Lung (tissue), 16 donors: ENCODE results near the gene TMEM38B. TPM values are rescaled to one million over a fixed set of nuclear protein-coding genes. Genes with fewer than 3 reads are reported as not detected.

ENCODE experiments used
- ATAC-seq: fragments of 200-7000 bp; cut with Tn5 transposase; one replicate; pipeline ENCODE4 v1.9.1; 2020; ENCODE audit warnings: moderate number of reproducible peaks; ENCODE audit not compliant: insufficient read depth, low FRiP score
- DNase-seq, 3 donors: peaks; one replicate each; pipeline ENCODE4 v3.0.0-alpha.2; 2013 to 2017
- H3K27ac ChIP-seq, 2 donors: one replicate each; pipeline ENCODE4 v1.5.1; 2013; ENCODE audit warnings: mild to moderate bottlenecking in 2 of 2, moderate library complexity in 2 of 2, control low read depth in 1 of 2, inconsistent platforms in 1 of 2, low read depth in 1 of 2, low read length in 1 of 2
- H3K27me3 ChIP-seq, 3 donors: one replicate each; pipeline ENCODE4 v1.5.1; 2013; ENCODE audit warnings: low read length in 2 of 3; ENCODE audit not compliant: control insufficient read depth in 3 of 3, insufficient read depth in 3 of 3
- H3K36me3 ChIP-seq, 4 donors: one replicate each; pipeline ENCODE4 v1.5.1; 2013; ENCODE audit warnings: low read length in 4 of 4, mild to moderate bottlenecking in 1 of 4, moderate library complexity in 1 of 4; ENCODE audit not compliant: control insufficient read depth in 4 of 4, insufficient read depth in 4 of 4
- H3K4me1 ChIP-seq, 5 donors: one replicate each; pipeline ENCODE4 v1.5.1; 2013; ENCODE audit warnings: low read length in 5 of 5, mild to moderate bottlenecking in 2 of 5, moderate library complexity in 1 of 5; ENCODE audit not compliant: control insufficient read depth in 5 of 5, insufficient read depth in 5 of 5
- H3K4me3 ChIP-seq: one replicate; pipeline ENCODE4 v1.5.1; 2013; ENCODE audit warnings: mild to moderate bottlenecking, control low read depth, moderate library complexity
- H3K9ac ChIP-seq, 2 donors: one replicate each; pipeline ENCODE4 v1.5.1; 2013; ENCODE audit warnings: low read length in 2 of 2, control low read depth in 1 of 2; ENCODE audit not compliant: insufficient read depth in 1 of 2
- H3K9me3 ChIP-seq, 4 donors: one replicate each; pipeline ENCODE4 v1.5.1; 2013; ENCODE audit warnings: low read length in 3 of 4, mild to moderate bottlenecking in 1 of 4, moderate library complexity in 1 of 4; ENCODE audit not compliant: control insufficient read depth in 4 of 4, insufficient read depth in 3 of 4
- WGBS, 2 donors: extraction: QIAGEN DNeasy Blood & Tissue Kit; methylation state at CpG; one replicate each; pipeline ENCODE4 v1.1.7; 2013; 5-methylcytosine and 5-hydroxymethylcytosine counted together
- long read RNA-seq, 5 donors: transcript quantifications; one replicate each; lab custom pipeline, GENCODE V29; 2026
- polyA plus RNA-seq, 2 donors: library from polyadenylated mRNA; stranded (reverse); fragments of 200-250 nt; gene quantifications; one replicate each; pipeline ENCODE4 v1.2.1, GENCODE V29; 2013
- total RNA-seq, 2 donors: library from RNA; depleted of rRNA in 1 of 2; stranded (reverse); fragments of >200 nt in 1 of 2; gene quantifications; one replicate each; pipeline ENCODE4 v1.2.1, GENCODE V29; 2014 to 2021
- TF ChIP-seq, protein P1 (sequence below): IDR thresholded peaks from 2 replicates; pipeline ENCODE4 v1.5.1; 2012; ENCODE audit warnings: mild to moderate bottlenecking; ENCODE audit errors: control extremely low read depth, extremely low read depth
- donor health status: control.
- donor health status: control.
- donor health status: Bipolar disorder and iron deficiency.
- donor health status: healthy.
- donor health status: DM: yes; HTN: yes; CAD: no.

TMEM38B gene, protein sequence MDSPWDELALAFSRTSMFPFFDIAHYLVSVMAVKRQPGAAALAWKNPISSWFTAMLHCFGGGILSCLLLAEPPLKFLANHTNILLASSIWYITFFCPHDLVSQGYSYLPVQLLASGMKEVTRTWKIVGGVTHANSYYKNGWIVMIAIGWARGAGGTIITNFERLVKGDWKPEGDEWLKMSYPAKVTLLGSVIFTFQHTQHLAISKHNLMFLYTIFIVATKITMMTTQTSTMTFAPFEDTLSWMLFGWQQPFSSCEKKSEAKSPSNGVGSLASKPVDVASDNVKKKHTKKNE
- total RNA-seq (10 to 100 TPM in 1 of 2 donors, 1 to 10 TPM in 1; 8.9 to 17.2 TPM), polyA plus RNA-seq (10 to 100 TPM in 1 of 2 donors, 1 to 10 TPM in 1; 4.9 to 13.2 TPM)
- long read RNA-seq, donor 1, transcript TMEM38B-202 (6 exons, 3,525 nt): major isoform, 6 of 6 reads
- long read RNA-seq, donor 1, partial matches to known transcripts: 0 of 6 reads
- long read RNA-seq, donor 1, other reads (novel, unspliced or antisense): 0 of 6 reads
- long read RNA-seq, donor 2, partial matches to known transcripts: 0 of 2 reads
- long read RNA-seq, donor 2, other reads (novel, unspliced or antisense): 0 of 2 reads
- long read RNA-seq, donor 3, partial matches to known transcripts: 0 of 3 reads
- long read RNA-seq, donor 3, other reads (novel, unspliced or antisense): 0 of 3 reads
- long read RNA-seq, donor 4, partial matches to known transcripts: 0 of 2 reads
- long read RNA-seq, donor 4, other reads (novel, unspliced or antisense): 0 of 2 reads
- long read RNA-seq, donor 5, transcript TMEM38B-202 (6 exons, 3,525 nt): major isoform, 5 of 5 reads
- long read RNA-seq, donor 5, partial matches to known transcripts: 0 of 5 reads
- long read RNA-seq, donor 5, other reads (novel, unspliced or antisense): 0 of 5 reads

DNA sequence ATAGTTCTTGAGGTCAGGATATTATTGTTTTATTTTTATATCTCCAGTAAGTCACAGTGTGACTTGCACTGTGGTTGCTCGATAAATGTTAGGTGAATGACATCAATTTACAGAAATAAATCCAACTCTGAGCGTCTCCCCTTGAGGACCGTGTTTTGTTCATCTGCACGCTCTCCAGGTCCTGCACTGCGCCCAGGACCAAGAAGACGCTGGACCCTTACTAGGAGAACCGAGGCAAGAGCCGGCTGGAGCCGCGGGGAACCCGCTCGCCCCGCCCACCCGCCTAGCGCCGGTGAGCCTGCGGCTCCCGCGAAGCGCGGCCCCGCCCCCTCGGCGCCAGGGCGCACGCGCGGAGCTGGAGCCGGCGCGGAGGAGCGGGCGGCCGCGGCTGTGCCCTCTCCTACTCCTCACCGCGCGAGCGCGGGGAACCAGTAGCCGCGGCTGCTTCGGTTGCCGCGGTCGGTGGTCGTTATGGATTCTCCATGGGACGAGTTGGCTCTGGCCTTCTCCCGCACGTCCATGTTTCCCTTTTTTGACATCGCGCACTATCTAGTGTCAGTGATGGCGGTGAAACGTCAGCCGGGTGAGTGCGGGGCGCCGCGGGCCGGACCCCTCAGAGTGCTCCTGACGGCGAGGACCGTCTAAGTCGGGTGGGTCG, at the start of gene TMEM38B:
TSS of gene TMEM38B (plus strand) at position 352 of the 658 bp plus-strand sequence. CDS start at position 472, 120 bp downstream.
- ATAC-seq: peak; percentile 96
- 0% methylated on average over 64 to 65 of the region's 65 CpGs for WGBS, 2 donors
- no peaks in the 10 kb centered on the region for H3K9me3 ChIP-seq

DNA sequence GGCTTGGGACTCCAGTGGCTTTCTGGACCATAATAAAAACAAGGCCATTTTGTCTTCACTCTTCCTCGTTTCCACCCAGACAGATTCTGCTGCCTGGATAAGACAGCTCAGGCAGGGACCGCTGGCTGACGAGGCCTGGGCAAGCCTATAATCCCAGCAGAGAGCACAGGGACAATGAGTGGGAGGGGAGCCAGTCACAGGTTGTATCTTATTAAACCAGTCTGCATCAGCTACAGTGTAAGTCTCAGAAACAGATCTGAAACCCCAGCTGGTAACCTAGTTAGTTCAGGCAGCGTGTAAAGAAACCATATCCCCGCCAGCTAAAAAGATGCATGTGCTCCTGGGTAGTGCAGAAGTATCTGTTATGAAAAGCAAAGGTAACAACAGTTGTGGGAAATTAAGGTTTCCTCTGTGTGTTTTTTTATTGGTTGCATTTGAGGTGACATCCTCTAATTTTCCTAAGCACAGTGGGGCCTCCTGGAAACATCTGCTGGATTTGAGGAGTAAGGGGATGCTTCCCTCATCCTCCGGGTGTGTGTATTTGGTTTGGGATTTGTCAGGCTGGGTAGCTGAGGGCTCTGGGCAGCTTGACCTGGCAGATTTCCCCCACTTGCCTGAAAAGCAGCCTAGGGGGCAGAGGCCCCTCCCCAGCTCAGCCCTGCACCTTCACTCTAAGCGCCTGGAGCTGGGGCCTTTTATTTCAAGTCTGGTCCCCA, 47.3 kb upstream of the TMEM38B start:
- no peak for ATAC-seq
- Histone ChIP-seq H3K4me1 (no peaks in the 10 kb centered on the region), H3K9me3 (no peaks in the 10 kb centered on the region), H3K4me3 (no peak overlapping the region), H3K27ac (no peak overlapping the region), H3K27me3 (no peaks in the 10 kb centered on the region), H3K9ac (no peak overlapping the region), H3K36me3 (no peaks in the 10 kb centered on the region)
- TF ChIP-seq, protein P1, sequence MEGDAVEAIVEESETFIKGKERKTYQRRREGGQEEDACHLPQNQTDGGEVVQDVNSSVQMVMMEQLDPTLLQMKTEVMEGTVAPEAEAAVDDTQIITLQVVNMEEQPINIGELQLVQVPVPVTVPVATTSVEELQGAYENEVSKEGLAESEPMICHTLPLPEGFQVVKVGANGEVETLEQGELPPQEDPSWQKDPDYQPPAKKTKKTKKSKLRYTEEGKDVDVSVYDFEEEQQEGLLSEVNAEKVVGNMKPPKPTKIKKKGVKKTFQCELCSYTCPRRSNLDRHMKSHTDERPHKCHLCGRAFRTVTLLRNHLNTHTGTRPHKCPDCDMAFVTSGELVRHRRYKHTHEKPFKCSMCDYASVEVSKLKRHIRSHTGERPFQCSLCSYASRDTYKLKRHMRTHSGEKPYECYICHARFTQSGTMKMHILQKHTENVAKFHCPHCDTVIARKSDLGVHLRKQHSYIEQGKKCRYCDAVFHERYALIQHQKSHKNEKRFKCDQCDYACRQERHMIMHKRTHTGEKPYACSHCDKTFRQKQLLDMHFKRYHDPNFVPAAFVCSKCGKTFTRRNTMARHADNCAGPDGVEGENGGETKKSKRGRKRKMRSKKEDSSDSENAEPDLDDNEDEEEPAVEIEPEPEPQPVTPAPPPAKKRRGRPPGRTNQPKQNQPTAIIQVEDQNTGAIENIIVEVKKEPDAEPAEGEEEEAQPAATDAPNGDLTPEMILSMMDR: no peak
- DNase-seq: no peak
- 94 to 95% methylated on average over 7 of the region's 7 CpGs for WGBS, 2 donors

More for the DNA sequence above, at the start of gene TMEM38B:
- H3K27me3 ChIP-seq: peaks cover 0 to 24% (median 11%) of the 10 kb centered on the region in 3 donors
- H3K4me1 ChIP-seq: peaks cover 0 to 12% (median 0%) of the 10 kb centered on the region in 5 donors
- H3K36me3 ChIP-seq: no peaks in the 10 kb centered on the region
- peak within 1 kb of the TSS; percentile 64 to 85 for H3K27ac ChIP-seq
- TF ChIP-seq, protein P1: no peak
- peak within 1 kb of the TSS; percentile 83 for H3K4me3 ChIP-seq
- DNase-seq: peak; percentile 86 to 93 (median 88)
- H3K9ac ChIP-seq: peak within 1 kb of the TSS in 1 of 2 donors; percentile 77

DNA sequence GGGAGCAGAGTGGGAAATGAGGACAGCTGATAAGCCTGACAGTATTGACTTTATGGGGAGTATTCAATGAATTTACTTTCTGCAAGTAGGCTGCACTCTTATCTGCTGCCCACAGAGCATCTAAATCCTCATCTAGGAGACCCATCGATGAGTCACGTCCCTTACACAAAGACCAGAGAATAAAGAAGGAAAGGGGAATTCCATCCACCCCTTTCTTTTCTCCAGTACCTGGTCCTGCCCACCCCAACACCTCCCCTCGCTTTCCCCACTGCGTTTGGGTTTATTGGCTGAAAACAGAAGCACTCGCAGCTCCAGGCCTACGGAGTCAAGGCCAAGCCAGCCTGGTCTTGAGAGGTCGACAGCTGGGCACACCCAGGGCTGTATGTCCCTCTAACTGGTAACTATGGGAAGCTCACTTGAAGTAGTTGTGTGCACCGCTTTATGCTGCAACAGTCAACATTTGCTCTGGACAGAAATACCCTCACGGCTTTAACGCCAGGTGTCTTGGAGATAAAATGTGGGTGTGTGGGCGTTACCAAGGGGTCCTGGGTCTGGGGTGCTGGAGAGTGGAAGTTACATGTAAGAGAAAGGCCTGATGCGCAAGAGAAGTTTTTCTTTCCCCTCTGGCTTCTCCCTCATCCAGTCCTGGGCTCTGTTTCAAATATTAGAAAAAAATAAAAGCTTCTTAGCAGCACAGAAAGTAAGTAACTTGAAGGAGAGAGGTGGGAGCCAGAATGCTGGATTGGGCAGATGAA, 46.6 kb upstream of the TMEM38B start:
- no peaks in the 10 kb centered on the region for H3K9me3 ChIP-seq
- no peaks in the 10 kb centered on the region for H3K36me3 ChIP-seq
- H3K4me1 ChIP-seq: no peaks in the 10 kb centered on the region
- DNase-seq (peak in 1 of 3 donors; percentile 2), ATAC-seq (no peak)
- no peak overlapping the region for H3K4me3 ChIP-seq
- H3K27ac ChIP-seq: no peak overlapping the region
- WGBS, 2 donors: 88 to 92% methylated on average over 12 of the region's 12 CpGs
- H3K27me3 ChIP-seq: no peaks in the 10 kb centered on the region
- TF ChIP-seq, protein P1: no peak
- H3K9ac ChIP-seq: no peak overlapping the region
